Colonic mucosa (tissue), 4 donors: Measurements from ENCODE around the gene OSBPL2. TPM values are rescaled to one million over a fixed set of nuclear protein-coding genes. Genes with fewer than 3 reads are reported as not detected.

Experiments used
- DNase-seq: peaks from one replicate; pipeline ENCODE4 v3.0.0-alpha.2; 2020
- H3K27ac ChIP-seq: fragments of 200-600 bp; one replicate; pipeline ENCODE4 v1.8.0; 2021
- H3K27me3 ChIP-seq: fragments of 200-600 bp; one replicate; pipeline ENCODE4 v1.8.0; 2021
- H3K36me3 ChIP-seq: fragments of 200-600 bp; one replicate; pipeline ENCODE4 v1.8.0; 2021
- H3K4me1 ChIP-seq: fragments of 200-600 bp; one replicate; pipeline ENCODE4 v1.8.0; 2021; ENCODE audit warnings: mild to moderate bottlenecking
- H3K4me3 ChIP-seq: fragments of 200-600 bp; one replicate; pipeline ENCODE4 v1.8.0; 2021
- H3K9ac ChIP-seq, 2 donors: one replicate each; pipeline ENCODE4 v1.7.0; 2013; ENCODE audit warnings: control low read depth in 2 of 2, low read depth in 2 of 2, low read length in 2 of 2
- H3K9me3 ChIP-seq: fragments of 200-600 bp; one replicate; pipeline ENCODE4 v1.8.0; 2021
- intact Hi-C: fragments of 100-400 bp; cut with DNase I; formaldehyde crosslinking; loops from one replicate; pipeline ENCODE4 v1.14.1; 2022
- total RNA-seq, 2 donors: library from RNA; stranded (reverse); fragmentation: NEBNext Ultra II Directional in 1 of 2; extraction: Animal tissue kit (Norgen Biotek cat#: 25700) in 1 of 2; gene quantifications; one replicate each; pipeline ENCODE4 v1.2.1, GENCODE V29; 2021
- TF ChIP-seq, protein P1 (sequence below): fragments of 200-600 bp; IDR thresholded peaks from one replicate; pipeline ENCODE4 v1.8.0; 2022; ENCODE audit warnings: antibody characterized with exemption, mild to moderate bottlenecking
- donor health status: healthy.
- donor health status: DM: no; HTN: no; CAD: no.
- donor health status: DM: no; HTN: no; CAD: no.

The OSBPL2 gene
- total RNA-seq, 2 donors from 2014 or later = 77.3 to 102 TPM

DNA sequence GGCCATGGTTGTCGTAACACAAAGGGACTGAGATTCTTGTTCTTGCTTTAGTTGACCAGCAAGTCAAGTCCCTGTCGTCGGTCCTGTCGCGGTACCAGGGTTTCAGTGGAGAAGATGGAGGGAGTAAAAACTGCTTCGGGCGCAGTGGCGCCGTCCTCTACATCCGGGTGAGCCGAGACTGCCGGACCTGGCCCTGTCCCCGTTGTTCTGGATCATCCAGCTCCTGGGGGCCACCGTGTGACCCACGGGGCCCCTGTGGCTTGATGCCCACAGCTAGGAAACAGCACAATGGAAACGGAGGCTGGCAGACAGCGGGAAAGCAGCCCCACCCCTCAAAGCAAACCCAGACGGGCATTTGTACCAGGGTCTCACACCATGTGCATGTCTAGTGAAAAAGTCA lies 40.5 kb upstream of the OSBPL2 start:
- no peaks in the 10 kb centered on the region for H3K27me3 ChIP-seq
- H3K4me3 ChIP-seq = no peak overlapping the region
- no peaks in the 10 kb centered on the region for H3K4me1 ChIP-seq
- H3K36me3 ChIP-seq = peaks cover 13% of the 10 kb centered on the region
- H3K27ac ChIP-seq = no peak overlapping the region
- H3K9ac ChIP-seq = no peak overlapping the region
- intact Hi-C loops = no loop called here
- TF ChIP-seq, protein P1, sequence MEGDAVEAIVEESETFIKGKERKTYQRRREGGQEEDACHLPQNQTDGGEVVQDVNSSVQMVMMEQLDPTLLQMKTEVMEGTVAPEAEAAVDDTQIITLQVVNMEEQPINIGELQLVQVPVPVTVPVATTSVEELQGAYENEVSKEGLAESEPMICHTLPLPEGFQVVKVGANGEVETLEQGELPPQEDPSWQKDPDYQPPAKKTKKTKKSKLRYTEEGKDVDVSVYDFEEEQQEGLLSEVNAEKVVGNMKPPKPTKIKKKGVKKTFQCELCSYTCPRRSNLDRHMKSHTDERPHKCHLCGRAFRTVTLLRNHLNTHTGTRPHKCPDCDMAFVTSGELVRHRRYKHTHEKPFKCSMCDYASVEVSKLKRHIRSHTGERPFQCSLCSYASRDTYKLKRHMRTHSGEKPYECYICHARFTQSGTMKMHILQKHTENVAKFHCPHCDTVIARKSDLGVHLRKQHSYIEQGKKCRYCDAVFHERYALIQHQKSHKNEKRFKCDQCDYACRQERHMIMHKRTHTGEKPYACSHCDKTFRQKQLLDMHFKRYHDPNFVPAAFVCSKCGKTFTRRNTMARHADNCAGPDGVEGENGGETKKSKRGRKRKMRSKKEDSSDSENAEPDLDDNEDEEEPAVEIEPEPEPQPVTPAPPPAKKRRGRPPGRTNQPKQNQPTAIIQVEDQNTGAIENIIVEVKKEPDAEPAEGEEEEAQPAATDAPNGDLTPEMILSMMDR = no peak
- H3K9me3 ChIP-seq = no peaks in the 10 kb centered on the region
- no peak for DNase-seq

DNA sequence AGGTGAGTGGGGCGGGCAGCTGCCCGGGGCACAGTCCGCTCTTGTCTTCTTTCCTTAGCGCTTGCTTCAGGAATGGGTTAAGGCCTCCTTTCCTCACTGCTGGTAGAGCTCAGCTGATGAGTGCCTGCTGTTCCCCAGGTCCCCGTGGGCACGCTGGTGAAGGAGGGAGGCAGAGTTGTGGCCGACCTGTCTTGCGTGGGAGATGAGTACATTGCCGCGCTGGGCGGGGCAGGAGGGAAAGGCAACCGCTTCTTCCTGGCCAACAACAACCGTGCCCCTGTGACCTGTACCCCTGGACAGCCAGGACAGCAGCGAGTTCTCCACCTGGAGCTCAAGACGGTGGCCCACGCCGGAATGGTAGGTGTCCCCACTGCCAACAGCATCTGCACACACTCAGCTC lies 39.8 kb upstream of the OSBPL2 start:
- Histone ChIP-seq H3K9me3 (no peaks in the 10 kb centered on the region), H3K4me1 (no peaks in the 10 kb centered on the region), H3K27me3 (no peaks in the 10 kb centered on the region), H3K4me3 (no peak overlapping the region), H3K27ac (no peak overlapping the region), H3K36me3 (peaks cover 13% of the 10 kb centered on the region), H3K9ac (no peak overlapping the region)
- intact Hi-C loops = no loop called here
- no peak for DNase-seq
- TF ChIP-seq, protein P1 = no peak

DNA sequence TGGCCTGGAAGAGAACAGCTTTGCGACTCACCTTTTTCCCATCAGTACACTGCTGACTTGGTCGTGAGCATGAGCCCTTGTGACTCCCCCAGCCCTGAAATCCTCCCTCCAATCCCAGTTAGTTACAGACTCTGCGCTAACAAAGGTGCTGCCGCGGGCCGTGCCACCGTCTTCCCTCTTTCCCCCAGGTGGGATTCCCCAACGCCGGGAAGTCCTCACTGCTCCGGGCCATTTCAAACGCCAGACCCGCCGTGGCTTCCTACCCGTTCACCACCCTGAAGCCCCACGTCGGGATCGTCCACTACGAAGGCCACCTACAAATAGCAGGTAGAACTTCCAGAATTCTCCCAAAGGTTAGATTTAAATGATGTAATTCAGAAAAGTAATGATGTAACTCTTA lies 39.4 kb upstream of the OSBPL2 start:
- Histone ChIP-seq H3K9ac (no peak overlapping the region), H3K4me1 (no peaks in the 10 kb centered on the region), H3K27ac (no peak overlapping the region), H3K36me3 (peaks cover 13% of the 10 kb centered on the region), H3K27me3 (no peaks in the 10 kb centered on the region), H3K4me3 (no peak overlapping the region), H3K9me3 (no peaks in the 10 kb centered on the region)
- intact Hi-C loops = no loop called here
- DNase-seq = no peak
- TF ChIP-seq, protein P1 = no peak

DNA sequence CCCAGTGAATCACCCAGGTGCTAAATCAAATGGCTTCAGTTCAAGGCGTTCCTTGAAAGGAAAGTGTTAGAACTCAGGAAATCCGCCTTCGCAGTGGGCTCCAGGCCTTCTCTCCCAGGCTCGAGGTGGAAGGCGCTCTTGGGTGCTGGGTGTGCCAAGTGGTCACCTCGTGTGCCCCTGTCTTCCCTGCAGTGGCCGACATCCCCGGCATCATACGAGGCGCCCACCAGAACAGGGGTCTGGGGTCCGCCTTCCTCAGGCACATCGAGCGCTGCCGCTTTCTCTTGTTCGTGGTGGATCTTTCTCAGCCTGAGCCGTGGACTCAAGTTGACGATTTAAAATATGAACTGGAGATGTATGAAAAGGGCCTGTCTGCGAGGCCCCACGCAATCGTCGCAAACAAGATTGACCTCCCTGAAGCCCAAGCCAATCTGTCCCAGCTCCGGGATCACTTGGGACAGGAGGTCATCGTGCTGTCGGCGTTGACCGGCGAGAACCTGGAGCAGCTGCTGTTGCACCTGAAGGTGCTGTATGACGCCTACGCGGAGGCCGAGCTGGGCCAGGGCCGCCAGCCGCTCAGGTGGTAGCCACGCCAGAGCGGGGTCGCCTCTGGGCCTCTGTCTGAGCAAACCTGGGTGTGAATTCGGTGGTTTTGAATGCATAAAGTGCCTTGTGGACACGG lies 37.7 kb upstream of the OSBPL2 start:
- Histone ChIP-seq H3K9me3 (no peaks in the 10 kb centered on the region), H3K36me3 (peaks cover 13% of the 10 kb centered on the region), H3K4me3 (no peak overlapping the region), H3K27me3 (no peaks in the 10 kb centered on the region), H3K9ac (no peak overlapping the region), H3K4me1 (no peaks in the 10 kb centered on the region), H3K27ac (no peak overlapping the region)
- TF ChIP-seq, protein P1 = no peak
- intact Hi-C loops = no loop called here
- no peak for DNase-seq

DNA sequence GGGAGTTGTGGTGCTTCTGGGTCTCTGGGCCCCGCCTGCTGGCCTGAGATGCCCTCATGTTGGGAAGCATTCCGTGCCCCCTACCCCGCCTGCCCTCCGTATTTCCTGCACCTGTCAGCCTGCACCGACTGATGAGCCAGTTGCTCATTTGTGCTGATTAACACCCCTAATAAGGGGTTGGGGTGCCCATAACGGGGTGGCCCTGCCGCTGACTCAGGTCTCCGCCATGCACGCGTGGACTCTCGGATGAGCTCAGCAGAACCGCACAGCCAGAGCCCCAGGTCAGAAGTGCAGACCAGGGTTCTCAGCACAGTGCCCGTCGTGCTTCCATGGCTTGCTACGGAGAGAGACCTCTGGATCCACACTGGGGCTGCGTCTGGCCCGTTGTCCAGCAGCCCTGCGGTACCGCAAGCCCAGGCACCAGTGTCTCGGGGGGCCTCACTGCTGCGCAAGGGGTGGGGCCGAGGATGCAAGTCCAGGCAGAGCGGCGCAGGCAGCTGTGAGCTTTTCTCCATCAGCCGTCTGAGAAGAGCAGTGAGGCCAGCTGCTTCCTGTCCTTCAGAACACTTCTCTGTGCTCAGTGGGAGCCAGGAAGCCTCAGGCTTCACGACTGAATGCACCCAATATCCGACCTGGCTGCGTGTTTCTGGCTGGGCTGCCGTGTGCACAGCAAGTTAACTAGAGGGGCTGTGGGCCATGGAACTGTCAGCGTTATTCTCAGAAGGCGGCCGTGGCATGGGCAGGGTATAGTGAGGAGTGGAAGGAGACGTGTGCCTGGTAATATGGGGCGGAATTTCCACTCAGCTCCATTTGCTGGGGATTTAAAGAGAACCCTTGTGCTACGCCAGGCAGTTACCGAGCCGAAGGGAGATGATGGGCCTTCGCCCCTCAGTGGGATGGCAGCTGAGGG lies 36.9 kb upstream of the OSBPL2 start:
- DNase-seq = no peak
- H3K9me3 ChIP-seq = no peaks in the 10 kb centered on the region
- H3K27me3 ChIP-seq = no peaks in the 10 kb centered on the region
- intact Hi-C loops = no loop called here
- peaks cover 13% of the 10 kb centered on the region for H3K36me3 ChIP-seq
- no peak overlapping the region for H3K9ac ChIP-seq
- no peak overlapping the region for H3K4me3 ChIP-seq
- TF ChIP-seq, protein P1 = no peak
- H3K4me1 ChIP-seq = no peaks in the 10 kb centered on the region
- H3K27ac ChIP-seq = no peak overlapping the region
